Retinal pigment epithelial cell (primary cell): ENCODE measurements around the gene LIMCH1.

ENCODE experiments used
- DNase-seq: peaks from one replicate; pipeline ENCODE4 v3.0.0-alpha.2; 2010; ENCODE audit warnings: low read depth
- H3K4me3 ChIP-seq: 2 replicates; pipeline ENCODE4 v1.5.1; 2011; ENCODE audit warnings: mild to moderate bottlenecking, low read length, control low read depth, moderate library complexity
- CTCF ChIP-seq: conservative IDR thresholded peaks from 2 replicates; pipeline ENCODE4 v1.5.1; 2011; ENCODE audit warnings: low read depth, low read length, control low read depth, inconsistent platforms

LIMCH1 gene

DNA sequence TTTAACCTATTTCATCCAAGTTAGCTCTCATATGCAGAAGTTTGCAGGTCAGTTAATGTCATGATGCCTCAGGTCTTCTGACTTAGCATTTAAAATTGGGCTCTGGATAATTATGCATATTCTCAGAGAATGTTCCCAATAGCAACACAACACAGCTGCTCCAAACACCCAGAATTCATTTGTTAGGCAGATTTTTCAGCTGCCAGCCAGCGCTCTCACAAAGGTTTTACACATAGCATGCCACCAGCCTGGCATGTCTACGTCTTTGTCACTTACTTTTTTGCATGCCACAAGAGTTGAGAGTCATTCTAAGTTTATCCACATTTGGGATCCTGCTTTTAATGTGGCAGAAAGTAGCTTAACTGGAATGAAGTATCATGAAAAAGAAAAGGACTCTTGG, 84.8 kb downstream of the LIMCH1 start:
- no peak overlapping the region for H3K4me3 ChIP-seq
- no peak for DNase-seq
- no peak for TF ChIP-seq CTCF

GRCh38 chr4:41624765-41625164, 86.8 kb downstream of the LIMCH1 start:
- no peak for DNase-seq

GRCh38 chr4:41625531-41625930, 87.6 kb downstream of the LIMCH1 start:
- TF ChIP-seq CTCF: no peak
- no peak for DNase-seq
- no peak overlapping the region for H3K4me3 ChIP-seq

More at GRCh38 chr4:41624765-41625164, 86.8 kb downstream of the LIMCH1 start:
- no peak for TF ChIP-seq CTCF
- no peak overlapping the region for H3K4me3 ChIP-seq

- TF ChIP-seq CTCF: no peak
Measured at GRCh38 chr4:41628936-41629335, 91.0 kb downstream of the LIMCH1 start.

DNA sequence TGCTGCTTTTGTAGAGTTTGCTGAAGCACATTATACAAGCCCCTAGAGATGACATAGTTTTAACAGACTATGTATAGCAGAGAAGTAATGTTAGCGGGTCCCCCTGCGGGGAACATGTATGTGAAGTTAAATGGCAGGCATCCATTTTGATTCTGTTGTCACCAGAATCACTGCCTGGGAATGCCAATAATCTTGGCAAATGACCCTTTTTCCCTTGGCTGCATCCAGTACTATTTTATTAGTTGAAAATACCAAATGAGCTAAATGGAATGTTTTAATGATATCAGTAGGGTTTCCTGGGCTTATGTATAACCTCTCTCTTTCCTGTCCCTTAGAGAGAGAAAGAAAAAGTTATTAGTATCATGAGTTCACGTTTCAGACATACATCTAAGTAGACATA, 93.6 kb downstream of the LIMCH1 start:
- TF ChIP-seq CTCF: no peak
- no peak for DNase-seq
- H3K4me3 ChIP-seq: no peak overlapping the region

More at GRCh38 chr4:41628936-41629335, 91.0 kb downstream of the LIMCH1 start:
- no peak for DNase-seq
- no peak overlapping the region for H3K4me3 ChIP-seq

DNA sequence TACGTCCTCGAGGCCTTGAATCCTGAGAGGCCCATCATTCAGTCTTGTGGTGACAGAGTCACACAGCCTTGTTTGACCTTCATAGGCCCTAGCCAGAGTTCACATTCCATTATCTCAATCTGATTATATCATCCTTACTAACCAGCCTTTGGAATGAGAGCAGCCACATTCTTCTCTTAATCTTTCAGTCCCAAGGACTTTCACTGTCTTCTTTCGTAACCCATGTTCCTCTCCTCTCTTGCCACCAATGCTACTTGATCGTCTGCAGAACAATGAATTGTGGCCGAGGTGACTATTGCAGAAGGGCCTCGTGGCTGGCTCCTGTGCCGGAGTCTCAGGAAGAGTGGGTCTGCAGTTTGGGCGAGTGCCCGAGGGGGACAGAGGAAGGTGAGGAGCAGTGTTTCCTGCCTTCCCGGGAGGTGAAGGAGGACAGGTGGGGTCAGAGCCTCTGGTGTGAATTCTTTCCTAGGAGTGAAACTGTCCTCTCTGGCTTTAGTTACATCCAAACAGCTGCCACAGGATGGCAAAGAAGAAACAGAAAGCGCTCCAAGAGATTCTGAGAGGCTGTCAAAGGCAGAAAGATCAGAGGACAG, 94.6 kb downstream of the LIMCH1 start:
- no peak for DNase-seq
- H3K4me3 ChIP-seq: no peak overlapping the region
- TF ChIP-seq CTCF: no peak

- no peak overlapping the region for H3K4me3 ChIP-seq
- no peak for TF ChIP-seq CTCF
- no peak for DNase-seq
Measured at GRCh38 chr4:41633321-41633720, 95.4 kb downstream of the LIMCH1 start.
